HEK293 (cell line): ENCODE results near the gene ABCA1.

ENCODE experiments used
- CTCF ChIP-seq: fragments of 450-650 bp; formaldehyde crosslinking; IDR thresholded peaks from 2 replicates; pipeline ENCODE4 v1.5.1; 2016; ENCODE audit warnings: missing biosample characterization, missing genetic modification characterization
- REST ChIP-seq: fragments of 450-650 bp; formaldehyde crosslinking; IDR thresholded peaks from 2 replicates; pipeline ENCODE4 v1.5.1; 2016; ENCODE audit warnings: missing biosample characterization, missing genetic modification characterization
- ZBTB49 ChIP-seq: fragments of 450-650 bp; formaldehyde crosslinking; IDR thresholded peaks from 2 replicates; pipeline ENCODE4 v1.5.1; 2016; ENCODE audit warnings: missing biosample characterization, missing genetic modification characterization, low read depth
- ZNF133 ChIP-seq: fragments of 450-650 bp; formaldehyde crosslinking; IDR thresholded peaks from 2 replicates; pipeline ENCODE4 v1.5.1; 2016; ENCODE audit warnings: missing biosample characterization, missing genetic modification characterization
- ZNF548 ChIP-seq: fragments of 450-650 bp; formaldehyde crosslinking; IDR thresholded peaks from 2 replicates; pipeline ENCODE4 v1.5.1; 2016; ENCODE audit warnings: missing biosample characterization, missing genetic modification characterization
- ZNF561 ChIP-seq: fragments of 450-650 bp; IDR thresholded peaks from 2 replicates; pipeline ENCODE4 v1.5.1; 2018; ENCODE audit warnings: missing biosample characterization, missing genetic modification characterization, borderline replicate concordance
- ZNF704 ChIP-seq: fragments of 450-650 bp; formaldehyde crosslinking; IDR thresholded peaks from 2 replicates; pipeline ENCODE4 v1.5.1; 2016; ENCODE audit warnings: missing biosample characterization, missing genetic modification characterization

- TF ChIP-seq ZNF704 (tag by site-specific recombination): no peak
- TF ChIP-seq CTCF: no peak
- TF ChIP-seq ZBTB49 (tag by site-specific recombination): no peak
- TF ChIP-seq ZNF133 (tag by site-specific recombination): no peak
- TF ChIP-seq REST: no peak
- no peak for TF ChIP-seq ZNF548 (tag by site-specific recombination)
- no peak for TF ChIP-seq ZNF561 (tag by site-specific recombination)
Observed at GRCh38 chr9:104895572-104895971, 32.4 kb downstream of the ABCA1 start.
